Gastroesophageal sphincter (tissue), 4 donors: ENCODE measurements around the gene CIT. TPM values are rescaled to one million over a fixed set of nuclear protein-coding genes. Genes with fewer than 3 reads are reported as not detected.

ENCODE experiments used
- ATAC-seq: fragments of 150-250 bp; one replicate; pipeline ENCODE4 v1.9.1; 2016; ENCODE audit warnings: mild to moderate bottlenecking, moderate library complexity
- H3K27ac ChIP-seq, 4 donors: fragments of 200-600 bp; sonication (generic) in 3 of 4; 1 replicate in 3 of 4; 2 replicates in 1 of 4; pipeline ENCODE4 v1.5.1; 2016 to 2019
- H3K27me3 ChIP-seq: fragments of 200-600 bp; sonication (generic); one replicate; pipeline ENCODE4 v1.5.1; 2019
- H3K36me3 ChIP-seq, 2 donors: fragments of 200-600 bp; sonication (generic); one replicate each; pipeline ENCODE4 v1.5.1; 2019; ENCODE audit warnings: control low read depth in 1 of 2
- H3K4me1 ChIP-seq, 3 donors: fragments of 200-600 bp; sonication (generic); 1 replicate in 2 of 3; 2 replicates in 1 of 3; pipeline ENCODE4 v1.5.1; 2016 to 2019; ENCODE audit warnings: control low read depth in 2 of 3
- H3K4me3 ChIP-seq, 2 donors: fragments of 200-600 bp; sonication (generic); one replicate each; pipeline ENCODE4 v1.5.1; 2019; ENCODE audit warnings: mild to moderate bottlenecking in 1 of 2, moderate library complexity in 1 of 2
- H3K9me3 ChIP-seq, 3 donors: fragments of 200-600 bp; sonication (generic); one replicate each; pipeline ENCODE4 v1.5.1; 2017 to 2019; ENCODE audit warnings: control low read depth in 2 of 3
- CTCF ChIP-seq, 4 experiments: fragments of 200-600 bp in 2 of 4; fragments of 450-650 bp in 2 of 4; sonication (generic) in 1 of 4; IDR thresholded peaks; one replicate each; pipeline ENCODE4 v1.5.1; 2017 to 2019; ENCODE audit warnings: antibody characterized with exemption in 4 of 4, mild to moderate bottlenecking in 2 of 4, moderate library complexity in 2 of 4
- EP300 ChIP-seq: sonication (generic); formaldehyde crosslinking; IDR thresholded peaks from one replicate; pipeline ENCODE4 v1.6.1; 2017; ENCODE audit warnings: antibody characterized with exemption, mild to moderate bottlenecking
- POLR2A ChIP-seq, 2 donors: fragments of 450-650 bp; IDR thresholded peaks; one replicate each; pipeline ENCODE4 v1.6.1; 2017; ENCODE audit warnings: antibody characterized with exemption in 2 of 2, mild to moderate bottlenecking in 2 of 2, moderate library complexity in 1 of 2
- POLR2AphosphoS5 ChIP-seq: sonication (generic); formaldehyde crosslinking; IDR thresholded peaks from one replicate; pipeline ENCODE4 v1.6.1; 2017; ENCODE audit warnings: antibody characterized with exemption
- WGBS, 2 donors: methylation state at CpG; one replicate each; pipeline ENCODE4 v1.1.5; 2018; ENCODE audit warnings: low coverage in 1 of 2; 5-methylcytosine and 5-hydroxymethylcytosine counted together
- total RNA-seq, 4 donors: library from RNA; depleted of rRNA; stranded (reverse); fragments of >200 nt; gene quantifications; one replicate each; pipeline ENCODE4 v1.1.0, GENCODE V29; 2016

The CIT gene
- total RNA-seq, 4 donors from 2014 or later = 3.8 to 9.7 (median 6.6) TPM

- H3K27ac ChIP-seq = no peak overlapping the region
- no peak for ATAC-seq
- H3K27me3 ChIP-seq = no peaks in the 10 kb centered on the region
- H3K9me3 ChIP-seq = no peaks in the 10 kb centered on the region
- peaks cover 0 to 17% (median 4%) of the 10 kb centered on the region in 3 donors for H3K4me1 ChIP-seq
- no peak for TF ChIP-seq CTCF (IDR thresholded peaks at IDR 0.05)
- TF ChIP-seq POLR2A (IDR thresholded peaks at IDR 0.05) = no peak
- no peak for TF ChIP-seq EP300
- TF ChIP-seq POLR2AphosphoS5 = no peak
- no peak overlapping the region for H3K4me3 ChIP-seq
- no peaks in the 10 kb centered on the region for H3K36me3 ChIP-seq
These were observed 156.8 kb downstream of the CIT start for GRCh38 chr12:119720349-119720748.

GRCh38 chr12:119718141-119718540 is 159.0 kb downstream of the CIT start:
- Histone ChIP-seq H3K9me3 (no peaks in the 10 kb centered on the region), H3K36me3 (no peaks in the 10 kb centered on the region), H3K27me3 (no peaks in the 10 kb centered on the region), H3K4me1 (peaks cover 0 to 17% (median 4%) of the 10 kb centered on the region in 3 donors), H3K27ac (no peak overlapping the region), H3K4me3 (no peak overlapping the region)
- no peak for ATAC-seq
- TF ChIP-seq POLR2AphosphoS5 (no peak), POLR2A (IDR thresholded peaks at IDR 0.05) (no peak), EP300 (no peak), CTCF (IDR thresholded peaks at IDR 0.05) (no peak)
- WGBS, 2 donors = 96% methylated on average over 5 of the region's 17 CpGs; no CpG with 5 or more reads in 1 of the 2 donors

- no peak for TF ChIP-seq CTCF (IDR thresholded peaks at IDR 0.05)
- no peak for TF ChIP-seq EP300
- no peak for TF ChIP-seq POLR2A (IDR thresholded peaks at IDR 0.05)
- WGBS, 2 donors = 88 to 96% methylated on average over 3 of the region's 3 CpGs
These were observed 161.9 kb downstream of the CIT start for GRCh38 chr12:119715268-119715620.

GRCh38 chr12:119714614-119715267 is 162.4 kb downstream of the CIT start:
- Histone ChIP-seq H3K27ac (no peak overlapping the region), H3K36me3 (peaks cover 0 to 13% of the 10 kb centered on the region in 2 donors), H3K27me3 (no peaks in the 10 kb centered on the region), H3K9me3 (no peaks in the 10 kb centered on the region), H3K4me3 (no peak overlapping the region), H3K4me1 (peaks cover 0 to 17% (median 4%) of the 10 kb centered on the region in 3 donors)
- no peak for TF ChIP-seq POLR2A (IDR thresholded peaks at IDR 0.05)
- TF ChIP-seq POLR2AphosphoS5 = no peak
- no peak for TF ChIP-seq EP300
- no peak for TF ChIP-seq CTCF (IDR thresholded peaks at IDR 0.05)
- ATAC-seq = no peak
- 100% methylated on average over 3 to 4 of the region's 4 CpGs for WGBS, 2 donors

More at GRCh38 chr12:119715268-119715620, 161.9 kb downstream of the CIT start:
- H3K4me3 ChIP-seq = no peak overlapping the region
- H3K27me3 ChIP-seq = no peaks in the 10 kb centered on the region
- peaks cover 0 to 11% of the 10 kb centered on the region in 2 donors for H3K36me3 ChIP-seq
- no peak for ATAC-seq
- H3K27ac ChIP-seq = no peak overlapping the region
- peaks cover 0 to 17% (median 4%) of the 10 kb centered on the region in 3 donors for H3K4me1 ChIP-seq
- no peaks in the 10 kb centered on the region for H3K9me3 ChIP-seq

GRCh38 chr12:119713551-119714031 is 163.5 kb downstream of the CIT start:
- no peak for ATAC-seq
- H3K36me3 ChIP-seq = peaks cover 0 to 13% of the 10 kb centered on the region in 2 donors
- no peak overlapping the region for H3K27ac ChIP-seq
- TF ChIP-seq POLR2AphosphoS5 = no peak
- H3K4me3 ChIP-seq = no peak overlapping the region
- H3K9me3 ChIP-seq = no peaks in the 10 kb centered on the region
- H3K27me3 ChIP-seq = no peaks in the 10 kb centered on the region
- WGBS, 2 donors = 97% methylated on average over 3 of the region's 8 CpGs; no CpG with 5 or more reads in 1 of the 2 donors
- H3K4me1 ChIP-seq = peaks cover 0 to 17% (median 4%) of the 10 kb centered on the region in 3 donors
